DLD1 (cell line): ENCODE results near the gene TBX1.

Experiments used
- in situ Hi-C: cut with HindIII; loops from 2 replicates; pipeline ENCODE4 v1.10.0; 2017; ENCODE audit warnings: low sequenced_read_pairs

The TBX1 gene

GRCh38 chr22:19737846-19738663 is 22.5 kb upstream of the TBX1 start:
- in situ Hi-C loops: no loop called here

GRCh38 chr22:19738664-19739447 is 21.7 kb upstream of the TBX1 start:
- in situ Hi-C loops: no loop called here

GRCh38 chr22:19739448-19739895 is 21.1 kb upstream of the TBX1 start:
- in situ Hi-C loops: no loop called here

- in situ Hi-C loops: no loop called here
Measured at GRCh38 chr22:19739911-19740449, 20.6 kb upstream of the TBX1 start.

- in situ Hi-C loops: no loop called here
Measured at GRCh38 chr22:19740586-19740985, 20.0 kb upstream of the TBX1 start.

- in situ Hi-C loops: no loop called here
Measured at GRCh38 chr22:19741053-19741452, 19.5 kb upstream of the TBX1 start.

GRCh38 chr22:19742160-19743066 is 18.2 kb upstream of the TBX1 start:
- in situ Hi-C loops: no loop called here

GRCh38 chr22:19743081-19743480 is 17.5 kb upstream of the TBX1 start:
- in situ Hi-C loops: no loop called here

GRCh38 chr22:19743651-19744050 is 16.9 kb upstream of the TBX1 start:
- in situ Hi-C loops: no loop called here

GRCh38 chr22:19744350-19745006 is 16.1 kb upstream of the TBX1 start:
- in situ Hi-C loops: no loop called here

GRCh38 chr22:19745155-19746101 is 15.2 kb upstream of the TBX1 start:
- in situ Hi-C loops: no loop called here

GRCh38 chr22:19746726-19747125 is 13.9 kb upstream of the TBX1 start:
- in situ Hi-C loops: no loop called here

GRCh38 chr22:19747551-19747950 is 13.0 kb upstream of the TBX1 start:
- in situ Hi-C loops: no loop called here

GRCh38 chr22:19748139-19748538 is 12.4 kb upstream of the TBX1 start:
- in situ Hi-C loops: no loop called here

GRCh38 chr22:19748991-19749664 is 11.4 kb upstream of the TBX1 start:
- in situ Hi-C loops: no loop called here

GRCh38 chr22:19749876-19750275 is 10.7 kb upstream of the TBX1 start:
- in situ Hi-C loops: no loop called here

- in situ Hi-C loops: no loop called here
Measured at GRCh38 chr22:19750507-19751490, 9.8 kb upstream of the TBX1 start.
